HG03575 (cell line): Measurements from ENCODE around the gene HOXD8.

Source experiments
- ATAC-seq: cut with Tn5 transposase; IDR thresholded peaks from one replicate; pipeline ENCODE4 v1.9.1; 2021; ENCODE audit not compliant: unreplicated experiment, insufficient number of reproducible peaks, low FRiP score; ENCODE audit errors: extremely low read depth

The HOXD8 gene

GRCh38 chr2:176101216-176101830 lies 28.2 kb upstream of the HOXD8 start:
- no peak for ATAC-seq

DNA sequence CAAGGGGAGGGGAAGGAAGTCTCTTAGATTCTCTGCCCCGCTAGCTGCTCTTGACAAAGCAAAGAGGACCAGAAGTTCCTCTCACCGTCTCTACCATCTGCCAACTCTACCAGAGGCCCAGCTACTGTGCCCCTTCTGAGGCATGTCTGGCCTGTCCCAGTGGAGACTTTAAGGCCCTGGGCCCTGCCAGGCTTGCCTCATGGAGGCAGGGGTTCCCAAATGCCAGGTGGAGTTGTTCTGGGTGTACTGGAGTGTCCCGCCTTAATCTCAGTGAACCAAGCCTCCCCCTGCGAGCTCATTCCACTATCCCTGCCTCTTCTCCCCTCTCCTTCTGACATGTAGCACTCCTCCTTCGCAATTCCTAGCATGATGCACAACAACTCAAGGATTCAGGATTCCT lies 27.7 kb upstream of the HOXD8 start:
- ATAC-seq, result no peak

DNA sequence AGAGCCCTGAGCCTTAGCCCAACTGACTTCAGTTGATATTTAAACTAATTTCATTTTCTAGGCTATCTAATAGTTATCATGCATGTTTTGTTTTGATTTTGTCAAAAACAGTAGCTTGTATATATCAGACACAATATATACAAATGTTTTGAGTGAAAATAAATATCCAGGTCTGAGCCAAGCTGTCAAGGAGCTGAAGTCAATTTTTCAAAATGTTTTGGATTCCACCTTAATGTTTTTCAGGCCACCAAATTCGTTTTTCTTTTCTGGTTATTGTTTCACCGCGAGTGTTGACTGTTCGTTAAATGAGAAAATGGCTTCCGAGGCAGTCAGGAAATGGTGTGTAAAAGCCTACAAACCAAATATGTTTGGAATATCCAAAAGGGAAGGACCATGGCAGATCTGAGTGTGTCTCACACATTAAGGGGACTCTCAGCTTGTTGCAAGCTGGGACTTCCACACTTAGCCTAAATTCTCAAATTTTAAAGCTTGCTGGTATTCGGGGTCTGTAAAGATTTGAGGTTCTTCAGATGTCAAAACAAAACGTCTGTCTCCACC lies 27.1 kb upstream of the HOXD8 start:
- ATAC-seq, result no peak

GRCh38 chr2:176103194-176103593 lies 26.3 kb upstream of the HOXD8 start:
- no peak for ATAC-seq

GRCh38 chr2:176103742-176104315 lies 25.7 kb upstream of the HOXD8 start:
- no peak for ATAC-seq

DNA sequence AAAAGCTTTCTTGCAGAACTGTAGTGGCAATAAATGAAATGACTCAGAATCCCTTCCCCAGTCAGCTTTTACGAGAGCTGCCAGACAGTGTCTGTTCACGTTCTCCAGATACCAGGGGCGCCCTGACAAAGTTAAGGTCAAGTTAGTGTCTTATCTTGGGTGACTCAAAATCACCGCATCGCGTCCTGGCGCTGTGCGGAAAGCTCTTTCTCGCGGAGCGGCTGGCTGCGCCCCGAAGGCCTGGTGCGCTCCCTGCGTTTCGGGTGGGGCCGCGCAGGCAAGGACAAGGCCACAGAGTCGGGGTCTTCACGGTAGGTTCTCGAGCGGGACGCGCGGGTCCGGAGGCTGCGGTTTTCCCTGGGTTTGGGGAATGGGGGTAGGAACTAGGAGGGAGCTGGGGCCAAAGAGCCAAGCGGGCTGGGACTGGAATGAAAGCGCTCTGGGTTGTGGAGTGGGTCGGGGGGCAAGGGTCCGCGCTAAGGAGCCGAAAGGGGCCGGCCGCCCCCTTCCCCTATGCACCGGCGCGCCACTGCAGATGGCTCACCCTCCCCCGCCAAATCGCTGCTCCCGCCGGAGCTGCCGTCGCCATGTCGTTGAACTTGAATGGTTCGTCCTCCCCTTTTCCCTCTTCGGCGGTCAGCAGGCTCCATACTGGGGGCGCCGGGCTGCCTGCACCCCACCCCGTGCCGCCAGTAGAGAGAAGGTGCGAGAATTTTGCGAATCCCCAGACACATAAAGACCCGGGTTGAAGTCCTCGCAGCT lies 25.0 kb upstream of the HOXD8 start:
- ATAC-seq, result no peak

GRCh38 chr2:176105078-176105729 lies 24.3 kb upstream of the HOXD8 start:
- ATAC-seq, result no peak

GRCh38 chr2:176105730-176106580 lies 23.6 kb upstream of the HOXD8 start:
- ATAC-seq, result no peak

DNA sequence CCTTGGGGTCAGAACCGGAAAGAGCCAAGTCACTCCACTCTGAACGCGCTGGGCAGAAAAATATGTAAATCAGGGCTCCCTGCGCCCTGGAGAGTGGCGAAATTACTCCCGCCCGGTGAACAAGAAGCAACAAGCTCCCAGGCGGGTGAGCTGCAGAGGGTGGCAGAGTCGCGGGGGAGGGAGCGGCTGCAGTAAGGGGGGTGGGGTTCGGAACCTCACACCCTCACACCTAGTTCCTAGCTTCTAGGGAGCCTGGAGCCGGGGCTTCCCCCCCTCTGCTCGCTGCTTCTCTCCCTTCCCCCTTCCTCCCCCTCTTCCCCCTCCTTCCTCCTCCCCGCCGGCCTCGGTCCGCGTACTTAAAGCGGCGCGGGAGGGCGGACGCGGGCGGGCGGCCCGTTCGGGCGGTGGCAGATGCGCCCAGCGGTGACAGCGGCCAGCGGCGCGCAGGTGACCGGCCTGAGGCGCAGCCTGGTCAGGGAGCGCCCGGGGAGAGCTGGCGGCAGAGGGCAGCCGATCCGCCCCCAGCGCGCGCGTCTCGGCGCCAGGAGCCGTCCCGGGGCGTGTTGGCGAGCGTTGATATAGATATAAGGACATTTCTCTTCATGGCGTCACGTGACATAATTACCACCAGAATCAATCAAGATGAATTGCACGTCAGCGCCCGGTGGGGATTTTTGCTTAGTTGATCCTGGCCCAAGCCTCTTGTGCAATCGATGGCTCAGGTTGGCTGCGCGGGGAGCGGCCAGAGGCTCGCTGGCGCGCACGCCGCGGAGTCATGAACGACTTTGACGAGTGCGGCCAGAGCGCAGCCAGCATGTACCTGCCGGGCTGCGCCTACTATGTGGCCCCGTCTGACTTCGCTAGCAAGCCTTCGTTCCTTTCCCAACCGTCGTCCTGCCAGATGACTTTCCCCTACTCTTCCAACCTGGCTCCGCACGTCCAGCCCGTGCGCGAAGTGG lies 22.6 kb upstream of the HOXD8 start, which contains the start of gene HOXD11:
TSS of gene HOXD11 (plus strand) at position 700 of the 959 bp plus-strand sequence. CDS start at position 776, 76 bp downstream.
- ATAC-seq, result no peak

GRCh38 chr2:176107731-176108181 lies 21.7 kb upstream of the HOXD8 start:
- no peak for ATAC-seq

- ATAC-seq, result no peak
Observed at GRCh38 chr2:176109192-176109901, 20.2 kb upstream of the HOXD8 start.

DNA sequence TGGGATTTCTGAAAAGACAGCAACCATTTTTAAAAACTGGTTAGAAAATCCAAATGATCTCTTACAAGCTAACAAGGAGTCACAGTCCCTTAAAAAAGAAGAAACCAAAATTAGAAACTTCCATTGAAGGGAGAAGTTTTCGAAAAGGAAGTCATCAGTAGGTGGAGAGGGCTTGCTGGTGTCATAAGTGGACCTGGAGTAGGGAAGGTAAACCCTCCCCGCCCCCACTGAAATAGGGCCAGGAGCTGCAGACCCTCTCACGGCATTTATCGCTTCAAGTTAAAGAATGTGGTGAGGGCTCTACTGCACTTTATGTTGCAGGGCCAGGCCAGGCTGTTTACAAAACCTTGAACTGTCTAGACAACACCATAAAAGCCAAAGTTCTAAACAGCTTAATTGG lies 19.6 kb upstream of the HOXD8 start:
- no peak for ATAC-seq

DNA sequence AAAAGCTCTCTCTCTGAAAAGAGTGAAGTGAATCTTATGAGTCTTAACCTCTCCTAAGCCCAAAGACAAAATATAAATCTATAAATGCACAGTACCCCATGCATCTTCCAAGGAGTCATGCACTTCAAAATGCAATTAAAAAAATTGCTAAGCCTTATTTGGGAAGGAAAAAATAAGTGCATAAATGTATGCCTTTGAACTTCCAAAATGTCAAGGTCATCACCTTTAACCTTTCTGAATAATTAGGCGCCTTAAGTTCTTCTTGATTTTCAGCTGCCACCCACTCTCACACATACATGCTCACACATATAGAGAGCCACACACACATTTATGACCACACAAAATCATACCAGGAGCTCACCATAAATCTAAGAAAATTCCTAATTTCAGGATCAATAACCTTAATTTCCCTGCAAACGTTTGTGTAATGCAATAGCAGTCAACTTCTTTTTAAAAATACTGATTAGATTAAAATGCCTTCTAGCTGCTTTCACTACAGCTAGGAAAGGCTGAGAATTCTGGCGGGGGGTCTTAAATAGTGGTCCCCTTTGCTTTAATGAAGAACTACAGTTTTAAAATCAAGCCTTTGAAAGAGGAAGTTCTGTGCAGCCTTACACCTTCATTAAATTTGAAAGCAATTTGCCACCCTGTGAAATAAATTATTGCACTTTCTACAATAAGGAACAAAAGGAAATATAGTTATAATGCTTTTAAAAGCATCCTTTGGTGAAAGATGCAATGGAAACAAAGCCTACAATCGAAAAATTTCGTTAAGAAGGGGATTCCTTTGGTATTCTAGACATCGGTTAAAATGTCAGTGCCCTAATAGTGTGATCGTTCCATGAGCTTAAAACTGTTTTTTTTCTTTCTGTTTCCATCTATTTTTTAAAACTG lies 18.8 kb upstream of the HOXD8 start:
- ATAC-seq, result no peak

DNA sequence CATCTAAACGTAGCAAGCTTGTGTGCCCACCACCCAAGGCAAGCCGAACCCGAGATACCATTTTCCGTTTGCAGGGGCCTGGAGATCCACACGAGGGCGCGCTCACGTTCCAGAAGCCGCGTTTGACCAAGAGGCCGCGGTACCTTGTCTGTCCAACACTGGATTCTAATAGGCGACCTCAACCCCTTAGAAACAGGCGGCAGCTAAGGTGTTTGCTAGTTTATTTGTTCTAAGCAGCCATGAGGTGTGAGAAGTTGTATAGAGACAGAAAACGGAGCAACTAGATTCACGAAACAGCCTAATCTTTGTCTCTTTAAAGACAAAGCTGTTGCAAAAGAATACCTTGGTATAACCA lies 18.2 kb upstream of the HOXD8 start:
- no peak for ATAC-seq

GRCh38 chr2:176111846-176112374 lies 17.6 kb upstream of the HOXD8 start:
- no peak for ATAC-seq
